HepG2 (cell line): ENCODE measurements around the gene NFKBIA. TPM values are rescaled to one million over a fixed set of nuclear protein-coding genes. Genes with fewer than 3 reads are reported as not detected.

Experiments used
- ARID3A ChIP-seq: IDR thresholded peaks from 2 replicates; pipeline ENCODE4 v1.6.1; 2012; ENCODE audit warnings: low read depth, low read length, improper control_type of control experiment
- CCDC6 ChIP-seq: sonication (generic); formaldehyde crosslinking; IDR thresholded peaks from 2 replicates; pipeline ENCODE4 v1.8.1; 2022; ENCODE audit warnings: mild to moderate bottlenecking, missing genetic modification reagents, moderate library complexity
- GPN1 ChIP-seq: sonication (generic); formaldehyde crosslinking; IDR thresholded peaks from 2 replicates; pipeline ENCODE4 v1.5.1; 2020; ENCODE audit warnings: missing genetic modification reagents, borderline replicate concordance
- HDAC1 ChIP-seq: sonication (generic); formaldehyde crosslinking; IDR thresholded peaks from 2 replicates; pipeline ENCODE4 v1.5.1; 2020; ENCODE audit warnings: mild to moderate bottlenecking, missing genetic modification reagents
- HNF4G ChIP-seq, 2 experiments: sonication (generic) in 1 of 2; formaldehyde crosslinking in 1 of 2; IDR thresholded peaks; 2 replicates each; pipeline versions ENCODE4 v1.4.0 to v1.6.1; 2011 to 2020; ENCODE audit warnings: borderline replicate concordance in 2 of 2, low read depth in 2 of 2, mild to moderate bottlenecking in 2 of 2, low read length in 1 of 2, missing genetic modification reagents in 1 of 2, moderate library complexity in 1 of 2
- JUN ChIP-seq: sonication (generic); formaldehyde crosslinking; IDR thresholded peaks from 2 replicates; pipeline ENCODE4 v1.4.0; 2020; ENCODE audit warnings: mild to moderate bottlenecking, missing genetic modification reagents
- KDM6A ChIP-seq: IDR thresholded peaks from 2 replicates; pipeline ENCODE4 v1.6.1; 2016; ENCODE audit warnings: low read depth
- SP1 ChIP-seq, 2 experiments: fragments of 450-650 bp in 1 of 2; sonication (generic) in 1 of 2; formaldehyde crosslinking in 1 of 2; IDR thresholded peaks; 2 replicates each; pipeline versions ENCODE4 v1.4.0 to v1.6.1; 2016 to 2020; ENCODE audit warnings: missing genetic modification reagents in 1 of 2
- SP140L ChIP-seq: sonication (generic); formaldehyde crosslinking; IDR thresholded peaks from 2 replicates; pipeline ENCODE4 v1.4.0; 2020; ENCODE audit warnings: missing genetic modification reagents, borderline replicate concordance
- ZMYM2 ChIP-seq: sonication (generic); formaldehyde crosslinking; IDR thresholded peaks from 2 replicates; pipeline ENCODE4 v1.8.0; 2022; ENCODE audit warnings: mild to moderate bottlenecking, missing genetic modification reagents
- ZNF136 ChIP-seq: sonication (generic); formaldehyde crosslinking; IDR thresholded peaks from 2 replicates; pipeline ENCODE4 v1.8.1; 2022; ENCODE audit warnings: low read depth, mild to moderate bottlenecking, moderate library complexity, missing genetic modification reagents
- ZNF274 ChIP-seq: sonication (generic); formaldehyde crosslinking; IDR thresholded peaks from 2 replicates; pipeline ENCODE4 v1.5.1; 2020; ENCODE audit warnings: mild to moderate bottlenecking, missing genetic modification reagents
- ZNF33B ChIP-seq: sonication (generic); formaldehyde crosslinking; IDR thresholded peaks from 2 replicates; pipeline ENCODE4 v1.5.1; 2020; ENCODE audit warnings: mild to moderate bottlenecking, missing genetic modification reagents
- ZNF350 ChIP-seq: sonication (generic); formaldehyde crosslinking; IDR thresholded peaks from 2 replicates; pipeline ENCODE4 v1.4.0; 2020; ENCODE audit warnings: mild to moderate bottlenecking, low read depth, missing genetic modification reagents, borderline replicate concordance
- ZNF503 ChIP-seq: sonication (generic); formaldehyde crosslinking; IDR thresholded peaks from 2 replicates; pipeline ENCODE4 v1.4.0; 2020; ENCODE audit warnings: missing genetic modification reagents
- ZNF562 ChIP-seq: sonication (generic); formaldehyde crosslinking; IDR thresholded peaks from 2 replicates; pipeline ENCODE4 v1.8.0; 2022; ENCODE audit warnings: missing genetic modification reagents, borderline replicate concordance
- ZNF687 ChIP-seq: sonication (generic); formaldehyde crosslinking; IDR thresholded peaks from 2 replicates; pipeline ENCODE4 v1.5.1; 2020; ENCODE audit warnings: mild to moderate bottlenecking, missing genetic modification reagents, moderate library complexity
- ZNF768 ChIP-seq: sonication (generic); formaldehyde crosslinking; IDR thresholded peaks from 2 replicates; pipeline ENCODE4 v1.4.0; 2020; ENCODE audit warnings: missing genetic modification reagents
- ZNF816 ChIP-seq: sonication (generic); formaldehyde crosslinking; IDR thresholded peaks from 2 replicates; pipeline ENCODE4 v1.8.0; 2022; ENCODE audit warnings: missing genetic modification reagents, mild to moderate bottlenecking, borderline replicate concordance
- ZNF878 ChIP-seq: sonication (generic); formaldehyde crosslinking; IDR thresholded peaks from 2 replicates; pipeline ENCODE4 v1.8.1; 2023; ENCODE audit warnings: mild to moderate bottlenecking, missing genetic modification reagents, moderate library complexity
- ZZZ3 ChIP-seq: sonication (generic); formaldehyde crosslinking; IDR thresholded peaks from 2 replicates; pipeline ENCODE4 v1.4.0; 2020; ENCODE audit warnings: missing genetic modification reagents, mild to moderate bottlenecking, borderline replicate concordance
- polyA plus RNA-seq, 8 experiments: library from polyadenylated mRNA; depleted of rRNA in 3 of 8; stranded (reverse) in 7 of 8; unstranded in 1 of 8; fragments of >200 nt; fragmentation: Illumina TruSeq in 4 of 8; extraction: Trizol in 4 of 8; gene quantifications; 2 replicates each; pipeline versions ENCODE4 v1.2.1 to v1.2.3, GENCODE V29; 2011 to 2016; ENCODE audit warnings: low read depth in 4 of 8, missing spikeins in 1 of 8, mixed read lengths in 1 of 8; ENCODE audit not compliant: insufficient read depth in 1 of 8
- total RNA-seq, 5 experiments: library from RNA; depleted of rRNA; stranded (reverse); fragments of >200 nt; fragmentation: Illumina TruSeq; extraction: Trizol; gene quantifications; 2 replicates each; pipeline ENCODE4 v1.2.3, GENCODE V29; 2016; ENCODE audit warnings: low read depth in 1 of 5

NFKBIA gene
- total and polyA plus RNA-seq, 2 of the 13 experiments (the other 11 are each of a cell fraction or from before 2014, with no cell fraction given) = 197 to 319 TPM

GRCh38 chr14:35387713-35388579 is 16.6 kb downstream of the NFKBIA start (continued):
- TF ChIP-seq ZNF687 (CRISPR knock-in tag) (peak; percentile 42), ZNF274 (0 out of 2 replicates have a peak, but pooled peaks have one; percentile 53), KDM6A (CRISPR knock-in tag) (no peak), ZNF768 (CRISPR knock-in tag) (no peak), ZNF878 (CRISPR knock-in tag) (no peak), SP1 (IDR thresholded peaks at IDR 0.05) (no peak), SP1 (CRISPR knock-in tag; IDR thresholded peaks at IDR 0.05) (no peak), ZNF33B (0 out of 2 replicates have a peak, but pooled peaks have one; percentile 47), ARID3A (no peak), ZMYM2 (no peak), GPN1 (no peak), ZNF503 (CRISPR knock-in tag) (no peak), ZNF562 (no peak), ZNF816 (CRISPR knock-in tag) (no peak), SP140L (CRISPR knock-in tag) (no peak), HNF4G (IDR thresholded peaks at IDR 0.05; ENCODE audit: borderline replicate concordance, low read depth, low read length) (no peak), HNF4G (CRISPR knock-in tag; IDR thresholded peaks at IDR 0.05; ENCODE audit: borderline replicate concordance, low read depth) (no peak), ZNF350 (0 out of 2 replicates have a peak, but pooled peaks have one; percentile 35), CCDC6 (no peak), ZZZ3 (CRISPR knock-in tag) (no peak), HDAC1 (no peak), JUN (CRISPR knock-in tag) (no peak), ZNF136 (0 out of 2 replicates have a peak, but pooled peaks have one; percentile 45)
